ENCODE data around the gene SORBS1. TPM values are rescaled to one million over a fixed set of nuclear protein-coding genes. Genes with fewer than 3 reads are reported as not detected.

The SORBS1 gene
- total RNA-seq, 1 donor from 2014 or later = 58.2 TPM

GRCh38 chr10:95500649-95501048, 60.5 kb downstream of the SORBS1 start:
- Histone ChIP-seq H3K9me3 (no peaks in the 10 kb centered on the region), H3K36me3 (no peaks in the 10 kb centered on the region), H3K27ac (no peak overlapping the region), H3K27me3 (ENCODE audit: low read depth) (no peaks in the 10 kb centered on the region), H3K4me1 (peaks cover 28% of the 10 kb centered on the region), H3K4me3 (no peak overlapping the region)
- intact Hi-C loops (cut with DNase I) = no loop called here
- ATAC-seq (peak; percentile 49 to 70), DNase-seq (no peak)
- TF ChIP-seq CTCF (IDR thresholded peaks at IDR 0.05) = no peak

DNA sequence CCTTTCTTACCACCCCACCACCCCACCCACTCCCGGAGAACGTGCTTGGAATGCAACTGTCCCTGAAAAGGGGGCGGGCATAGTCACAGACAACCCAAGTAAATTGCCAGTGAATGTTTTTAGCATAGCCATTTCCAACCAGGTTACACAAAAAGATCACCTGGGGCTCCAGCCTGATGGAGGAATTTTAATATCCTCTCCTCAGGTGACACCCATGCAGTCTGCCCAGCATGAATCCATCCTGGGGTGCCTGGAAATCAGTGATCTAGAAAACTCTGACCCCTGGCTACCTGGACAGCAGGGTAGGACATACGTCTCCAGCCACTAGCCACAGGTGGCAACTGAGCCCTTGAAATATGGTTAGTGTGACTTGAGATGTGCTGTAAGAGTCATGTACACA, 61.1 kb downstream of the SORBS1 start:
- DNase-seq = no peak
- no peak for ATAC-seq
- Histone ChIP-seq H3K9me3 (no peaks in the 10 kb centered on the region), H3K36me3 (no peaks in the 10 kb centered on the region), H3K27ac (no peak overlapping the region), H3K4me3 (no peak overlapping the region), H3K27me3 (ENCODE audit: low read depth) (no peaks in the 10 kb centered on the region), H3K4me1 (peaks cover 25% of the 10 kb centered on the region)
- no peak for TF ChIP-seq CTCF (IDR thresholded peaks at IDR 0.05)
- intact Hi-C loops (cut with DNase I) = no loop called here

DNA sequence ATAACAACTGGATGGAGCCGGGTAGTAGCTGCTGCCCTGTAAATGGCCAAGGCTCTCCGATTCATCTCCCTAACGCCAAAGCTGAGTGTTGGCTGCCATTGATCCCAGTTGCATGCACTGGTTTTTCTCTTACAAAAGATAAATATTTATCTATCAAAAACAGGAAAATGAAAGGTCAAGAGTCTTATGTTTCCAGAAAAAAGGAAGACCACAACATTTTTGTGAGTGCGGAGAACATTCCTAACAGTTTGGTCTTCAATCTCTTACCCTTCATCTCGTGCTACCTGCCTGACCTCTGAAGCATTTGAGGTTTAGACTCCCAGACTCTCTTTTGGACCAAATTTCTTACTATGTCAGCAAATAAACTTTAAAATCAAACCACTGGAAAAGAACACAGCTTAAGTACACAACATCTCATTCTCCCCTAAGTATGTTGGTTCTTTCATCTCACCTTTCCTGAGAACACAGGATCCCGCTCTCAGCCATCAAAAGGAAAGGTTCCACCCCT, 61.6 kb downstream of the SORBS1 start:
- peak in 1 of 2 donors; percentile 49 for ATAC-seq
- Histone ChIP-seq H3K36me3 (no peaks in the 10 kb centered on the region), H3K9me3 (no peaks in the 10 kb centered on the region), H3K4me3 (no peak overlapping the region), H3K27ac (no peak overlapping the region), H3K4me1 (peaks cover 20% of the 10 kb centered on the region), H3K27me3 (ENCODE audit: low read depth) (no peaks in the 10 kb centered on the region)
- TF ChIP-seq CTCF (IDR thresholded peaks at IDR 0.05) = no peak
- intact Hi-C loops (cut with DNase I) = no loop called here
- no peak for DNase-seq

- TF ChIP-seq CTCF (IDR thresholded peaks at IDR 0.05) = no peak
- Histone ChIP-seq H3K27me3 (ENCODE audit: low read depth) (no peaks in the 10 kb centered on the region), H3K4me3 (no peak overlapping the region), H3K4me1 (peaks cover 11% of the 10 kb centered on the region), H3K27ac (no peak overlapping the region), H3K9me3 (no peaks in the 10 kb centered on the region), H3K36me3 (no peaks in the 10 kb centered on the region)
- ATAC-seq = no peak
- intact Hi-C loops (cut with DNase I) = no loop called here
- no peak for DNase-seq
Observed at GRCh38 chr10:95496951-95497350, 64.2 kb downstream of the SORBS1 start.

DNA sequence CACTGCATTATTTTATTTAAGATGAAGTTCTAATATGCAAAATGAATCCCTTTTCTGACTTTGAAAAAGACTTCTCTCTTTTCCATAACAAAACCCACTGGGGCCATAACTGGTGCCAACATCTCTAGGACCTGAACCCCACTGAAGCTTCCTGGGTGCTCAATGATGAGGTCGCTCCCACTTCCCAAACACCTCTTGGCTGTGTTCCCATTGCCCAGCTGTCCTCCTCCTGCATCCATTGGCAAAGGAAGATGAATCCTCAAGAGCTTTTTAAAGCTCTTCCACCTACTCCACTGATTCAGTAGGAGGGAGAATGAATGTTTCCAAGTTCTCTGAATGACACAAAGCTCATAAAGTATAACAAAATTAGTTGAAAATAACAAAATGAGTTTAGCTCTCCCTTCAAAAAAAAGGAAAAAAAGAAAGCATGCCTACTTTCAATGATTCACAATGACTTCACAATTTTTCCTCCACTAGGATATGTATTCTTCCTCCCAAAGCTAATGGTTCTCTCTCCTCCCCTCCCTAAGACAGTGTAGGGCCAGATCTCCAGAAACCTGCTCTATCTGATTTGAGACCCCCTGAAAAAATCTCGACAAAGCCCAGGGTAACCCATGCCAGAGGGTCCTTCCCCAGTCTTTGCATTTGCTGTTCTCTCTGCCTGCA, 64.8 kb downstream of the SORBS1 start:
- Histone ChIP-seq H3K4me1 (peaks cover 6% of the 10 kb centered on the region), H3K27me3 (ENCODE audit: low read depth) (no peaks in the 10 kb centered on the region), H3K4me3 (no peak overlapping the region), H3K36me3 (no peaks in the 10 kb centered on the region), H3K27ac (no peak overlapping the region), H3K9me3 (no peaks in the 10 kb centered on the region)
- intact Hi-C loops (cut with DNase I) = no loop called here
- no peak for TF ChIP-seq CTCF (IDR thresholded peaks at IDR 0.05)
- DNase-seq (no peak), ATAC-seq (no peak)

All from lower lobe of right lung (tissue), 2 donors.